H1 (cell line): ENCODE results near the gene SLC9C1. TPM values are rescaled to one million over a fixed set of nuclear protein-coding genes. Genes with fewer than 3 reads are reported as not detected.

ENCODE experiments used
- ASH2L ChIP-seq: fragments of 200-600, 300-600 bp; sonication (generic); IDR thresholded peaks from one replicate; pipeline ENCODE4 v1.7.1; 2017; ENCODE audit warnings: low read length
- BRCA1 ChIP-seq: IDR thresholded peaks from 2 replicates; pipeline ENCODE4 v1.6.1; 2012; ENCODE audit warnings: low read depth, low read length, improper control_type of control experiment
- CEBPB ChIP-seq: IDR thresholded peaks from 2 replicates; pipeline ENCODE4 v1.6.1; 2012; ENCODE audit warnings: low read depth, low read length
- GABPA ChIP-seq: IDR thresholded peaks from 2 replicates; pipeline ENCODE4 v1.6.1; 2011; ENCODE audit warnings: mild to moderate bottlenecking, low read length, moderate library complexity, borderline replicate concordance; ENCODE audit not compliant: insufficient read depth
- JUN ChIP-seq: IDR thresholded peaks from 2 replicates; pipeline ENCODE4 v1.6.1; 2011; ENCODE audit warnings: low read depth, mild to moderate bottlenecking, improper control_type of control experiment, low read length
- RBBP5 ChIP-seq: IDR thresholded peaks from 2 replicates; pipeline ENCODE4 v1.7.1; 2012; ENCODE audit warnings: low read depth, mild to moderate bottlenecking, inconsistent platforms, low read length, moderate library complexity, borderline replicate concordance
- RFX5 ChIP-seq: IDR thresholded peaks from 2 replicates; pipeline ENCODE4 v1.6.1; 2011; ENCODE audit warnings: low read depth, low read length, improper control_type of control experiment, borderline replicate concordance
- polyA plus RNA-seq, 7 experiments: library from polyadenylated mRNA; depleted of rRNA in 3 of 7; stranded (reverse) in 5 of 7; unstranded in 2 of 7; fragments of >200 nt in 5 of 7; fragments of 200-250 nt in 2 of 7; gene quantifications; 1 replicate in 5 of 7; 2 replicates in 1 of 7; 4 replicates in 1 of 7; pipeline versions ENCODE4 v1.2.1 to v1.2.3, GENCODE V29; 2011 to 2013; ENCODE audit warnings: missing spikeins in 2 of 7, mixed read lengths in 2 of 7
- total RNA-seq: library from RNA; stranded (reverse); fragmentation: NEBNext Ultra II Directional; extraction: Animal tissue kit (Norgen Biotek cat#: 25700); gene quantifications from 2 replicates; pipeline ENCODE4 v1.2.1, GENCODE V29; 2021
- TF ChIP-seq, protein P1 (sequence below): fragments of 300-600 bp; sonication (generic); IDR thresholded peaks from 2 replicates; pipeline ENCODE4 v1.7.1; 2012; ENCODE audit warnings: low read length, moderate library complexity, mild to moderate bottlenecking, inconsistent platforms; ENCODE audit not compliant: insufficient replicate concordance

Gene SLC9C1
- total and polyA plus RNA-seq, 2 of the 8 experiments (the other 6 are each of a cell fraction or from before 2014, with no cell fraction given), result 0.15 to 0.24 TPM

DNA sequence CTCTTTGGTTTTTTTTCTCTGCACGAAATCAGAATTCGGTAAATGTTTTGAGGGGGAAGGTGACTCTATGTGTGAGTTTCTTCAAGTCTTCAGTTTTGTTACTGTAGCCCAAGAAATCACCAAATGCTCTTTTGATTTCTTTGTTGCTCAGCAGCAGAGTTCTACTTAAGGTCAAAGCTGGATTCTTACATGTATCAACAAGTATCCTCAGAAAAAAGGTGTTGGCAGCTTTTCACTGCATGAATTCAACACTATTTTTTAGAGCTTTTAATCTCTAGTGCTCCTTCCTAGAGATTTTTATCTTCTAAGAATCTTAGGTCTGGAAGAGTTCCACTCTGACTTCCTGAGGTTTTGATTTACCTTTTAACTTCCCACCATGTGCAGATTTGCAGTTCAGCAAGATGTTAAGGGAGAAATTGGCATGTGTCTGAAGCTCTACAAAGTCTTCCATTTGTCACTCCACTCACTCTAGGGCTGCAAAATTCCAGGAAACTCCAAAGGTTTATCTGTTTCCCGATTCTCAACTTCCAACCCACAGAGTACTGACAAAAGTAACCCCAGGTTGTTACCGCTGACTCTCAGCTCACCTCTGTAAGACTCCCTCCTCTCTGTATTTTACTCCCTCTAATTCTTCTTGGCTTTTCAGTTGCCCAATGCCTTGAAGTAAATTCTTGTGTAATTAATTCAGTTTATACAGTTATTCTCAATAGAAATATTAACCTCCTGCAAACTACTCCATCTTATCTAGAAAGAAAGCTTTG is 25.7 kb upstream of the SLC9C1 start (continued):
- TF ChIP-seq, protein P1, sequence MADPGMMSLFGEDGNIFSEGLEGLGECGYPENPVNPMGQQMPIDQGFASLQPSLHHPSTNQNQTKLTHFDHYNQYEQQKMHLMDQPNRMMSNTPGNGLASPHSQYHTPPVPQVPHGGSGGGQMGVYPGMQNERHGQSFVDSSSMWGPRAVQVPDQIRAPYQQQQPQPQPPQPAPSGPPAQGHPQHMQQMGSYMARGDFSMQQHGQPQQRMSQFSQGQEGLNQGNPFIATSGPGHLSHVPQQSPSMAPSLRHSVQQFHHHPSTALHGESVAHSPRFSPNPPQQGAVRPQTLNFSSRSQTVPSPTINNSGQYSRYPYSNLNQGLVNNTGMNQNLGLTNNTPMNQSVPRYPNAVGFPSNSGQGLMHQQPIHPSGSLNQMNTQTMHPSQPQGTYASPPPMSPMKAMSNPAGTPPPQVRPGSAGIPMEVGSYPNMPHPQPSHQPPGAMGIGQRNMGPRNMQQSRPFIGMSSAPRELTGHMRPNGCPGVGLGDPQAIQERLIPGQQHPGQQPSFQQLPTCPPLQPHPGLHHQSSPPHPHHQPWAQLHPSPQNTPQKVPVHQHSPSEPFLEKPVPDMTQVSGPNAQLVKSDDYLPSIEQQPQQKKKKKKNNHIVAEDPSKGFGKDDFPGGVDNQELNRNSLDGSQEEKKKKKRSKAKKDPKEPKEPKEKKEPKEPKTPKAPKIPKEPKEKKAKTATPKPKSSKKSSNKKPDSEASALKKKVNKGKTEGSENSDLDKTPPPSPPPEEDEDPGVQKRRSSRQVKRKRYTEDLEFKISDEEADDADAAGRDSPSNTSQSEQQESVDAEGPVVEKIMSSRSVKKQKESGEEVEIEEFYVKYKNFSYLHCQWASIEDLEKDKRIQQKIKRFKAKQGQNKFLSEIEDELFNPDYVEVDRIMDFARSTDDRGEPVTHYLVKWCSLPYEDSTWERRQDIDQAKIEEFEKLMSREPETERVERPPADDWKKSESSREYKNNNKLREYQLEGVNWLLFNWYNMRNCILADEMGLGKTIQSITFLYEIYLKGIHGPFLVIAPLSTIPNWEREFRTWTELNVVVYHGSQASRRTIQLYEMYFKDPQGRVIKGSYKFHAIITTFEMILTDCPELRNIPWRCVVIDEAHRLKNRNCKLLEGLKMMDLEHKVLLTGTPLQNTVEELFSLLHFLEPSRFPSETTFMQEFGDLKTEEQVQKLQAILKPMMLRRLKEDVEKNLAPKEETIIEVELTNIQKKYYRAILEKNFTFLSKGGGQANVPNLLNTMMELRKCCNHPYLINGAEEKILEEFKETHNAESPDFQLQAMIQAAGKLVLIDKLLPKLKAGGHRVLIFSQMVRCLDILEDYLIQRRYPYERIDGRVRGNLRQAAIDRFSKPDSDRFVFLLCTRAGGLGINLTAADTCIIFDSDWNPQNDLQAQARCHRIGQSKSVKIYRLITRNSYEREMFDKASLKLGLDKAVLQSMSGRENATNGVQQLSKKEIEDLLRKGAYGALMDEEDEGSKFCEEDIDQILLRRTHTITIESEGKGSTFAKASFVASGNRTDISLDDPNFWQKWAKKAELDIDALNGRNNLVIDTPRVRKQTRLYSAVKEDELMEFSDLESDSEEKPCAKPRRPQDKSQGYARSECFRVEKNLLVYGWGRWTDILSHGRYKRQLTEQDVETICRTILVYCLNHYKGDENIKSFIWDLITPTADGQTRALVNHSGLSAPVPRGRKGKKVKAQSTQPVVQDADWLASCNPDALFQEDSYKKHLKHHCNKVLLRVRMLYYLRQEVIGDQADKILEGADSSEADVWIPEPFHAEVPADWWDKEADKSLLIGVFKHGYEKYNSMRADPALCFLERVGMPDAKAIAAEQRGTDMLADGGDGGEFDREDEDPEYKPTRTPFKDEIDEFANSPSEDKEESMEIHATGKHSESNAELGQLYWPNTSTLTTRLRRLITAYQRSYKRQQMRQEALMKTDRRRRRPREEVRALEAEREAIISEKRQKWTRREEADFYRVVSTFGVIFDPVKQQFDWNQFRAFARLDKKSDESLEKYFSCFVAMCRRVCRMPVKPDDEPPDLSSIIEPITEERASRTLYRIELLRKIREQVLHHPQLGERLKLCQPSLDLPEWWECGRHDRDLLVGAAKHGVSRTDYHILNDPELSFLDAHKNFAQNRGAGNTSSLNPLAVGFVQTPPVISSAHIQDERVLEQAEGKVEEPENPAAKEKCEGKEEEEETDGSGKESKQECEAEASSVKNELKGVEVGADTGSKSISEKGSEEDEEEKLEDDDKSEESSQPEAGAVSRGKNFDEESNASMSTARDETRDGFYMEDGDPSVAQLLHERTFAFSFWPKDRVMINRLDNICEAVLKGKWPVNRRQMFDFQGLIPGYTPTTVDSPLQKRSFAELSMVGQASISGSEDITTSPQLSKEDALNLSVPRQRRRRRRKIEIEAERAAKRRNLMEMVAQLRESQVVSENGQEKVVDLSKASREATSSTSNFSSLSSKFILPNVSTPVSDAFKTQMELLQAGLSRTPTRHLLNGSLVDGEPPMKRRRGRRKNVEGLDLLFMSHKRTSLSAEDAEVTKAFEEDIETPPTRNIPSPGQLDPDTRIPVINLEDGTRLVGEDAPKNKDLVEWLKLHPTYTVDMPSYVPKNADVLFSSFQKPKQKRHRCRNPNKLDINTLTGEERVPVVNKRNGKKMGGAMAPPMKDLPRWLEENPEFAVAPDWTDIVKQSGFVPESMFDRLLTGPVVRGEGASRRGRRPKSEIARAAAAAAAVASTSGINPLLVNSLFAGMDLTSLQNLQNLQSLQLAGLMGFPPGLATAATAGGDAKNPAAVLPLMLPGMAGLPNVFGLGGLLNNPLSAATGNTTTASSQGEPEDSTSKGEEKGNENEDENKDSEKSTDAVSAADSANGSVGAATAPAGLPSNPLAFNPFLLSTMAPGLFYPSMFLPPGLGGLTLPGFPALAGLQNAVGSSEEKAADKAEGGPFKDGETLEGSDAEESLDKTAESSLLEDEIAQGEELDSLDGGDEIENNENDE, result no peak
- no peak for TF ChIP-seq GABPA
- no peak for TF ChIP-seq RFX5
- TF ChIP-seq RBBP5, result no peak
- TF ChIP-seq BRCA1, result no peak
- TF ChIP-seq JUN, result no peak
- TF ChIP-seq ASH2L, result no peak
- TF ChIP-seq CEBPB, result no peak
